Caco-2 (cell line): ENCODE results near the gene SLC44A4. TPM values are rescaled to one million over a fixed set of nuclear protein-coding genes. Genes with fewer than 3 reads are reported as not detected.

Experiments
- total RNA-seq: library from RNA; stranded (reverse); gene quantifications from 2 replicates; pipeline ENCODE4 v1.2.3, GENCODE V29; 2022

The SLC44A4 gene
- total RNA-seq, 1 experiment from 2014 or later: 0.57 TPM

Other genes starting within 250 kb of the SLC44A4 start
- 354 and 376 TPM in 2 replicates for gene BAG6, start 226.3 kb downstream of the SLC44A4 start, total RNA-seq
- 14.8 and 15.8 TPM in 2 replicates for gene APOM, start 223.1 kb downstream of the SLC44A4 start, total RNA-seq
- gene C6orf47, start 218.2 kb downstream of the SLC44A4 start, total RNA-seq: 19.4 and 19.7 TPM in 2 replicates
- 20.3 TPM in 2 replicates for gene GPANK1, start 214.0 kb downstream of the SLC44A4 start, total RNA-seq
- 219 and 221 TPM in 2 replicates for gene CSNK2B, start 212.9 kb downstream of the SLC44A4 start, total RNA-seq
- 13.9 and 17.5 TPM in 2 replicates for gene LY6G5B, start 209.0 kb downstream of the SLC44A4 start, total RNA-seq
- gene LY6G5C, start 197.9 kb downstream of the SLC44A4 start, total RNA-seq: 2.0 and 2.9 TPM in 2 replicates
- gene ABHD16A, start 175.7 kb downstream of the SLC44A4 start, total RNA-seq: 62.7 and 63.2 TPM in 2 replicates
- not detected in 2 replicates for gene LY6G6F, start 172.1 kb downstream of the SLC44A4 start, total RNA-seq
- not detected in 2 replicates for gene LY6G6D, start 163.6 kb downstream of the SLC44A4 start, total RNA-seq
- gene LY6G6C, start 157.3 kb downstream of the SLC44A4 start, total RNA-seq: 0.88 and 1.3 TPM in 2 replicates
- gene MPIG6B, start 155.6 kb downstream of the SLC44A4 start, total RNA-seq: not detected in 2 replicates
- gene DDAH2, start 149.7 kb downstream of the SLC44A4 start, total RNA-seq: 82.4 and 91.6 TPM in 2 replicates
- gene CLIC1, start 142.5 kb downstream of the SLC44A4 start, total RNA-seq: 374 and 420 TPM in 2 replicates
- gene MSH5, start 139.0 kb downstream of the SLC44A4 start, total RNA-seq: 49.6 and 51.0 TPM in 2 replicates
- gene SAPCD1, start 116.3 kb downstream of the SLC44A4 start, total RNA-seq: 6.4 and 13.0 TPM in 2 replicates
- gene VWA7, start 101.7 kb downstream of the SLC44A4 start, total RNA-seq: 0.61 and 1.5 TPM in 2 replicates
- 132 and 135 TPM in 2 replicates for gene VARS1, start 83.2 kb downstream of the SLC44A4 start, total RNA-seq
- 56.3 and 61.2 TPM in 2 replicates for gene LSM2, start 72.0 kb downstream of the SLC44A4 start, total RNA-seq
- 0.86 and 1.6 TPM in 2 replicates for gene HSPA1L, start 63.7 kb downstream of the SLC44A4 start, total RNA-seq
- gene HSPA1A, start 63.5 kb downstream of the SLC44A4 start, total RNA-seq: 77.3 and 96.9 TPM in 2 replicates
- 99.0 and 112 TPM in 2 replicates for gene HSPA1B, start 51.3 kb downstream of the SLC44A4 start, total RNA-seq
- 173 and 176 TPM in 2 replicates for gene NEU1, start 16.2 kb downstream of the SLC44A4 start, total RNA-seq
- gene EHMT2, start 18.7 kb upstream of the SLC44A4 start, total RNA-seq: 64.3 and 65.7 TPM in 2 replicates
- 9.6 and 11.7 TPM in 2 replicates for gene ZBTB12, start 23.1 kb upstream of the SLC44A4 start, total RNA-seq
- gene C2, start 48.7 kb upstream of the SLC44A4 start, total RNA-seq: 4.8 and 4.9 TPM in 2 replicates
- 31.0 and 32.1 TPM in 2 replicates for gene CFB, start 67.1 kb upstream of the SLC44A4 start, total RNA-seq
- gene NELFE, start 80.0 kb upstream of the SLC44A4 start, total RNA-seq: 75.3 and 82.0 TPM in 2 replicates
- gene SKIC2, start 80.2 kb upstream of the SLC44A4 start, total RNA-seq: 70.0 and 77.9 TPM in 2 replicates
- 22.4 and 23.7 TPM in 2 replicates for gene DXO, start 93.1 kb upstream of the SLC44A4 start, total RNA-seq
- gene C4A, start 103.1 kb upstream of the SLC44A4 start, total RNA-seq: 1.0 and 1.5 TPM in 2 replicates
- 1.1 and 1.4 TPM in 2 replicates for gene C4B, start 135.8 kb upstream of the SLC44A4 start, total RNA-seq
- not detected in 2 replicates for gene CYP21A2, start 159.4 kb upstream of the SLC44A4 start, total RNA-seq
- gene TNXB, start 230.3 kb upstream of the SLC44A4 start, total RNA-seq: 2.7 and 3.9 TPM in 2 replicates
- gene ATF6B, start 249.2 kb upstream of the SLC44A4 start, total RNA-seq: 61.5 and 64.9 TPM in 2 replicates